Activated CD4-positive, alpha-beta T cell treated with anti-CD3 and anti-CD28 coated beads, Interleukin-2, amount 50 U/mL, for 48 hours (primary cell): ENCODE data around the gene ZNRF2.

Source experiments
- DNase-seq, 2 experiments: peaks; one replicate each; pipeline ENCODE4 v3.0.0-alpha.2; 2020

Gene ZNRF2

GRCh38 chr7:30284298-30285066, at the start of gene ZNRF2:
Gene ZNRF2, plus strand, starts transcription at chr7:30284597. Its CDS starts 761 bp downstream, at chr7:30285358.
- peak; percentile 99 for DNase-seq

- DNase-seq, result no peak
Measured at GRCh38 chr7:30237271-30237695, 47.1 kb upstream of the ZNRF2 start.

GRCh38 chr7:30238721-30239441, 45.5 kb upstream of the ZNRF2 start:
- peak; percentile 53 to 65 for DNase-seq

GRCh38 chr7:30240106-30240800, 44.1 kb upstream of the ZNRF2 start:
- no peak for DNase-seq

GRCh38 chr7:30241767-30242166, 42.6 kb upstream of the ZNRF2 start:
- DNase-seq, result no peak

GRCh38 chr7:30244340-30244739, 40.1 kb upstream of the ZNRF2 start:
- DNase-seq, result no peak

- DNase-seq, result no peak
Measured at GRCh38 chr7:30245913-30246312, 38.5 kb upstream of the ZNRF2 start.

GRCh38 chr7:30246392-30246791, 38.0 kb upstream of the ZNRF2 start:
- DNase-seq, result no peak

GRCh38 chr7:30247541-30248401, 36.6 kb upstream of the ZNRF2 start:
- no peak for DNase-seq

GRCh38 chr7:30249316-30249715, 35.1 kb upstream of the ZNRF2 start:
- DNase-seq, result no peak

- no peak for DNase-seq
Measured at GRCh38 chr7:30249986-30250774, 34.2 kb upstream of the ZNRF2 start.

GRCh38 chr7:30251708-30252329, 32.6 kb upstream of the ZNRF2 start:
- no peak for DNase-seq

- DNase-seq, result no peak
Measured at GRCh38 chr7:30252885-30253795, 31.3 kb upstream of the ZNRF2 start.

GRCh38 chr7:30253796-30254165, 30.6 kb upstream of the ZNRF2 start:
- DNase-seq, result no peak

GRCh38 chr7:30254248-30254647, 30.1 kb upstream of the ZNRF2 start:
- no peak for DNase-seq

- no peak for DNase-seq
Measured at GRCh38 chr7:30254717-30255063, 29.7 kb upstream of the ZNRF2 start.

- no peak for DNase-seq
Measured at GRCh38 chr7:30255064-30255769, 29.2 kb upstream of the ZNRF2 start.

GRCh38 chr7:30256349-30256858, 28.0 kb upstream of the ZNRF2 start:
- DNase-seq, result no peak

GRCh38 chr7:30260246-30260768, 24.1 kb upstream of the ZNRF2 start:
- no peak for DNase-seq
